ENCODE measurements around the gene VPS37C.

Gene VPS37C

GRCh38 chr11:61114913-61115312 lies 46.3 kb downstream of the VPS37C start:
- Mint-ChIP-seq H3K4me1 (peaks cover 85% of the 10 kb centered on the region), H3K9me3 (no peaks in the 10 kb centered on the region), H3K27me3 (no peaks in the 10 kb centered on the region), H3K36me3 (ENCODE audit: insufficient read depth) (peaks cover 67% of the 10 kb centered on the region), H3K4me3 (peak overlapping the region; percentile 39), H3K27ac (ENCODE audit: low read depth) (peak overlapping the region; percentile 68)
- DNase-seq (ENCODE audit: low spot score in 2 of 2), result no peak
- ATAC-seq (replicated peaks; ENCODE audit: extremely low read depth, poor library complexity, severe bottlenecking), result no peak

GRCh38 chr11:61113201-61113600 lies 48.0 kb downstream of the VPS37C start:
- peaks cover 63% of the 10 kb centered on the region for H3K36me3 Mint-ChIP-seq (ENCODE audit: insufficient read depth)
- peak overlapping the region; percentile 94 for H3K27ac Mint-ChIP-seq (ENCODE audit: low read depth)
- ATAC-seq (replicated peaks; ENCODE audit: extremely low read depth, poor library complexity, severe bottlenecking) (no peak), DNase-seq (ENCODE audit: low spot score in 2 of 2) (no peak)
- H3K4me3 Mint-ChIP-seq, result peak overlapping the region; percentile 80
- H3K9me3 Mint-ChIP-seq, result no peaks in the 10 kb centered on the region
- H3K4me1 Mint-ChIP-seq, result peaks cover 80% of the 10 kb centered on the region
- no peaks in the 10 kb centered on the region for H3K27me3 Mint-ChIP-seq

GRCh38 chr11:61112575-61112974 lies 48.7 kb downstream of the VPS37C start:
- peaks cover 63% of the 10 kb centered on the region for H3K36me3 Mint-ChIP-seq (ENCODE audit: insufficient read depth)
- ATAC-seq (replicated peaks; ENCODE audit: extremely low read depth, poor library complexity, severe bottlenecking), result no peak
- peaks cover 83% of the 10 kb centered on the region for H3K4me1 Mint-ChIP-seq
- H3K27me3 Mint-ChIP-seq, result no peaks in the 10 kb centered on the region
- no peak for DNase-seq (ENCODE audit: low spot score in 2 of 2)
- H3K9me3 Mint-ChIP-seq, result no peaks in the 10 kb centered on the region
- peak overlapping the region; percentile 94 for H3K27ac Mint-ChIP-seq (ENCODE audit: low read depth)
- peak overlapping the region; percentile 80 for H3K4me3 Mint-ChIP-seq

GRCh38 chr11:61111786-61112517 lies 49.3 kb downstream of the VPS37C start:
- peaks cover 85% of the 10 kb centered on the region for H3K4me1 Mint-ChIP-seq
- DNase-seq (ENCODE audit: low spot score in 2 of 2) (peak in 1 of 2 donors; percentile 57), ATAC-seq (replicated peaks; ENCODE audit: extremely low read depth, poor library complexity, severe bottlenecking) (peak; percentile 72)
- no peaks in the 10 kb centered on the region for H3K9me3 Mint-ChIP-seq
- peaks cover 61% of the 10 kb centered on the region for H3K36me3 Mint-ChIP-seq (ENCODE audit: insufficient read depth)
- H3K4me3 Mint-ChIP-seq, result peak overlapping the region; percentile 80
- no peaks in the 10 kb centered on the region for H3K27me3 Mint-ChIP-seq
- H3K27ac Mint-ChIP-seq (ENCODE audit: low read depth), result peak overlapping the region; percentile 94

GRCh38 chr11:61111050-61111435 lies 50.2 kb downstream of the VPS37C start:
- no peaks in the 10 kb centered on the region for H3K27me3 Mint-ChIP-seq
- H3K27ac Mint-ChIP-seq (ENCODE audit: low read depth), result peak overlapping the region; percentile 94
- peak overlapping the region; percentile 80 for H3K4me3 Mint-ChIP-seq
- H3K9me3 Mint-ChIP-seq, result no peaks in the 10 kb centered on the region
- ATAC-seq (replicated peaks; ENCODE audit: extremely low read depth, poor library complexity, severe bottlenecking) (no peak), DNase-seq (ENCODE audit: low spot score in 2 of 2) (no peak)
- H3K36me3 Mint-ChIP-seq (ENCODE audit: insufficient read depth), result peaks cover 59% of the 10 kb centered on the region
- H3K4me1 Mint-ChIP-seq, result peaks cover 85% of the 10 kb centered on the region

GRCh38 chr11:61110255-61111049 lies 50.8 kb downstream of the VPS37C start:
- peaks cover 85% of the 10 kb centered on the region for H3K4me1 Mint-ChIP-seq
- ATAC-seq (replicated peaks; ENCODE audit: extremely low read depth, poor library complexity, severe bottlenecking) (peak; percentile 73), DNase-seq (ENCODE audit: low spot score in 2 of 2) (peak in 1 of 2 donors; percentile 52)
- H3K4me3 Mint-ChIP-seq, result peak overlapping the region; percentile 29
- no peaks in the 10 kb centered on the region for H3K27me3 Mint-ChIP-seq
- H3K36me3 Mint-ChIP-seq (ENCODE audit: insufficient read depth), result peaks cover 55% of the 10 kb centered on the region
- H3K27ac Mint-ChIP-seq (ENCODE audit: low read depth), result peak overlapping the region; percentile 74
- H3K9me3 Mint-ChIP-seq, result no peaks in the 10 kb centered on the region

- Mint-ChIP-seq H3K36me3 (ENCODE audit: insufficient read depth) (peaks cover 53% of the 10 kb centered on the region), H3K4me3 (peak overlapping the region; percentile 29), H3K4me1 (peaks cover 81% of the 10 kb centered on the region), H3K27me3 (no peaks in the 10 kb centered on the region), H3K27ac (ENCODE audit: low read depth) (peak overlapping the region; percentile 74), H3K9me3 (no peaks in the 10 kb centered on the region)
- DNase-seq (ENCODE audit: low spot score in 2 of 2), result no peak
- no peak for ATAC-seq (replicated peaks; ENCODE audit: extremely low read depth, poor library complexity, severe bottlenecking)
These were observed 51.6 kb downstream of the VPS37C start for GRCh38 chr11:61109671-61110070.

GRCh38 chr11:61108847-61109585 lies 52.2 kb downstream of the VPS37C start:
- Mint-ChIP-seq H3K36me3 (ENCODE audit: insufficient read depth) (peaks cover 51% of the 10 kb centered on the region), H3K4me1 (peaks cover 77% of the 10 kb centered on the region), H3K9me3 (no peaks in the 10 kb centered on the region), H3K27ac (ENCODE audit: low read depth) (peak overlapping the region; percentile 74), H3K4me3 (peak overlapping the region; percentile 29), H3K27me3 (no peaks in the 10 kb centered on the region)
- DNase-seq (ENCODE audit: low spot score in 2 of 2), result no peak
- no peak for ATAC-seq (replicated peaks; ENCODE audit: extremely low read depth, poor library complexity, severe bottlenecking)

- Mint-ChIP-seq H3K27ac (ENCODE audit: low read depth) (peak overlapping the region; percentile 74), H3K4me3 (no peak overlapping the region), H3K4me1 (peaks cover 78% of the 10 kb centered on the region), H3K36me3 (ENCODE audit: insufficient read depth) (peaks cover 53% of the 10 kb centered on the region), H3K27me3 (no peaks in the 10 kb centered on the region), H3K9me3 (no peaks in the 10 kb centered on the region)
- DNase-seq (ENCODE audit: low spot score in 2 of 2) (no peak), ATAC-seq (replicated peaks; ENCODE audit: extremely low read depth, poor library complexity, severe bottlenecking) (no peak)
These were observed 53.3 kb downstream of the VPS37C start for GRCh38 chr11:61107888-61108287.

GRCh38 chr11:61106894-61107470 lies 54.2 kb downstream of the VPS37C start:
- Mint-ChIP-seq H3K9me3 (no peaks in the 10 kb centered on the region), H3K4me3 (no peak overlapping the region), H3K36me3 (ENCODE audit: insufficient read depth) (peaks cover 47% of the 10 kb centered on the region), H3K27ac (ENCODE audit: low read depth) (peak overlapping the region; percentile 74), H3K27me3 (no peaks in the 10 kb centered on the region), H3K4me1 (peaks cover 70% of the 10 kb centered on the region)
- DNase-seq (ENCODE audit: low spot score in 2 of 2), result no peak
- ATAC-seq (replicated peaks; ENCODE audit: extremely low read depth, poor library complexity, severe bottlenecking), result no peak

GRCh38 chr11:61106296-61106695 lies 54.9 kb downstream of the VPS37C start:
- H3K27ac Mint-ChIP-seq (ENCODE audit: low read depth), result peak overlapping the region; percentile 74
- no peak overlapping the region for H3K4me3 Mint-ChIP-seq
- peaks cover 63% of the 10 kb centered on the region for H3K4me1 Mint-ChIP-seq

GRCh38 chr11:61104963-61105362 lies 56.3 kb downstream of the VPS37C start:
- Mint-ChIP-seq H3K36me3 (ENCODE audit: insufficient read depth) (peaks cover 34% of the 10 kb centered on the region), H3K4me3 (no peak overlapping the region), H3K4me1 (peaks cover 52% of the 10 kb centered on the region), H3K27ac (ENCODE audit: low read depth) (no peak overlapping the region), H3K9me3 (no peaks in the 10 kb centered on the region), H3K27me3 (no peaks in the 10 kb centered on the region)
- no peak for ATAC-seq (replicated peaks; ENCODE audit: extremely low read depth, poor library complexity, severe bottlenecking)
- no peak for DNase-seq (ENCODE audit: low spot score in 2 of 2)

More at GRCh38 chr11:61106296-61106695, 54.9 kb downstream of the VPS37C start:
- Mint-ChIP-seq H3K9me3 (no peaks in the 10 kb centered on the region), H3K27me3 (no peaks in the 10 kb centered on the region), H3K36me3 (ENCODE audit: insufficient read depth) (peaks cover 42% of the 10 kb centered on the region)
- DNase-seq (ENCODE audit: low spot score in 2 of 2) (no peak), ATAC-seq (replicated peaks; ENCODE audit: extremely low read depth, poor library complexity, severe bottlenecking) (no peak)

Data from central memory CD8-positive, alpha-beta T cell (primary cell).